B cell (primary cell): ENCODE data around the gene OR11L1.

ENCODE experiments used
- CTCF ChIP-seq: fragments of 200-600 bp; IDR thresholded peaks from one replicate; pipeline ENCODE4 v1.8.0; 2022; ENCODE audit warnings: antibody characterized with exemption, mild to moderate bottlenecking
- EZH2 ChIP-seq: IDR thresholded peaks from 2 replicates; pipeline ENCODE4 v1.6.1; 2012; ENCODE audit warnings: borderline replicate concordance, low read depth, mild to moderate bottlenecking, moderate library complexity, low read length; ENCODE audit not compliant: insufficient read depth, poor library complexity, severe bottlenecking

GRCh38 chr1:247862756-247863155, 21.1 kb upstream of the OR11L1 start:
- no peak for TF ChIP-seq CTCF
- TF ChIP-seq EZH2, result no peak
